ENCODE measurements around the gene COL16A1.
A peak's percentile ranks its signal among the peaks of the same experiment; 100 is the strongest.

COL16A1 gene

GRCh38 chr1:31683997-31684396 is 19.8 kb downstream of the COL16A1 start:
- DNase-seq: no peak

- no peak for DNase-seq
Measured at GRCh38 chr1:31681415-31681814, 22.4 kb downstream of the COL16A1 start.

GRCh38 chr1:31679676-31680230 is 24.1 kb downstream of the COL16A1 start:
- DNase-seq: no peak

- no peak for DNase-seq
Measured at GRCh38 chr1:31679091-31679490, 24.7 kb downstream of the COL16A1 start.

GRCh38 chr1:31678681-31679080 is 25.1 kb downstream of the COL16A1 start:
- no peak for DNase-seq

- no peak for DNase-seq
Measured at GRCh38 chr1:31677949-31678348, 25.9 kb downstream of the COL16A1 start.

GRCh38 chr1:31677401-31677800 is 26.4 kb downstream of the COL16A1 start:
- DNase-seq: no peak

GRCh38 chr1:31675756-31676155 is 28.1 kb downstream of the COL16A1 start:
- DNase-seq: no peak

- DNase-seq: no peak
Measured at GRCh38 chr1:31675161-31675560, 28.7 kb downstream of the COL16A1 start.

GRCh38 chr1:31674626-31675025 is 29.2 kb downstream of the COL16A1 start:
- DNase-seq: no peak

GRCh38 chr1:31673433-31673832 is 30.4 kb downstream of the COL16A1 start:
- no peak for DNase-seq

GRCh38 chr1:31672986-31673385 is 30.8 kb downstream of the COL16A1 start:
- DNase-seq: no peak

GRCh38 chr1:31671561-31672201 is 32.1 kb downstream of the COL16A1 start:
- DNase-seq: no peak

- DNase-seq: no peak
Measured at GRCh38 chr1:31671147-31671546, 32.7 kb downstream of the COL16A1 start.

GRCh38 chr1:31670593-31670964 is 33.2 kb downstream of the COL16A1 start:
- DNase-seq: no peak

- DNase-seq: peak; percentile 14
Measured at GRCh38 chr1:31669786-31670592, 33.8 kb downstream of the COL16A1 start.

- no peak for DNase-seq
Measured at GRCh38 chr1:31669433-31669785, 34.4 kb downstream of the COL16A1 start.

- no peak for DNase-seq
Measured at GRCh38 chr1:31668303-31668883, 35.4 kb downstream of the COL16A1 start.

GRCh38 chr1:31667065-31667785 is 36.6 kb downstream of the COL16A1 start:
- no peak for DNase-seq

- no peak for DNase-seq
Measured at GRCh38 chr1:31666263-31666963, 37.4 kb downstream of the COL16A1 start.

- DNase-seq: no peak
Measured at GRCh38 chr1:31665234-31665878, 38.5 kb downstream of the COL16A1 start.

- DNase-seq: no peak
Measured at GRCh38 chr1:31664528-31664927, 39.3 kb downstream of the COL16A1 start.

Data from central memory CD4-positive, alpha-beta T cell (primary cell).